ENCODE data around the gene SHC1.

The SHC1 gene

GRCh38 chr1:154975409-154976059, 5.0 kb upstream of the SHC1 start (continued):
- TF ChIP-seq AEBP2 (tag by site-specific recombination; IDR thresholded peaks at IDR 0.05; ENCODE audit: borderline replicate concordance) (no peak), CTCF (tag by site-specific recombination; IDR thresholded peaks at IDR 0.05) (no peak), ZNF274 (IDR thresholded peaks at IDR 0.05; ENCODE audit: low read length) (no peak), ZNF274 (tag by site-specific recombination; IDR thresholded peaks at IDR 0.05; ENCODE audit: borderline replicate concordance) (no peak), ZNF155 (tag by site-specific recombination; IDR thresholded peaks at IDR 0.05) (no peak), PRDM1 (tag by site-specific recombination; IDR thresholded peaks at IDR 0.05) (peak; percentile 85), EGR2 (tag by site-specific recombination; IDR thresholded peaks at IDR 0.05; ENCODE audit: low read depth) (peak; percentile 84), ZNF335 (tag by site-specific recombination; conservative IDR thresholded peaks at IDR 0.05) (no peak), SETDB1 (IDR thresholded peaks at IDR 0.05; ENCODE audit: insufficient read length, low read length) (no peak), ZNF10 (tag by site-specific recombination; IDR thresholded peaks at IDR 0.05) (no peak), KLF16 (tag by site-specific recombination; IDR thresholded peaks at IDR 0.05) (0 out of 2 replicates have a peak, but pooled peaks have one; percentile 15), ZNF211 (tag by site-specific recombination; IDR thresholded peaks at IDR 0.05; ENCODE audit: low read depth) (no peak), GFI1B (tag by site-specific recombination; IDR thresholded peaks at IDR 0.05) (no peak), ZNF423 (tag by site-specific recombination; IDR thresholded peaks at IDR 0.05) (no peak), MEIS1 (CRISPR knock-in tag; IDR thresholded peaks at IDR 0.05; ENCODE audit: borderline replicate concordance) (no peak), ZNF501 (tag by site-specific recombination; IDR thresholded peaks at IDR 0.05) (no peak), ZNF76 (tag by site-specific recombination; IDR thresholded peaks at IDR 0.05; ENCODE audit: borderline replicate concordance, low read depth) (peak; percentile 57), ZNF214 (tag by site-specific recombination; IDR thresholded peaks at IDR 0.05; ENCODE audit: borderline replicate concordance) (no peak), FEZF1 (tag by site-specific recombination; IDR thresholded peaks at IDR 0.05) (no peak), ZNF23 (tag by site-specific recombination; IDR thresholded peaks at IDR 0.05; ENCODE audit: borderline replicate concordance) (no peak), GLIS2 (tag by site-specific recombination; IDR thresholded peaks at IDR 0.05) (peak; percentile 32; the same call in 1 of the 2 replicates), ZFHX2 (tag by site-specific recombination; conservative IDR thresholded peaks at IDR 0.05) (peak; percentile 86), ZNF416 (tag by site-specific recombination; IDR thresholded peaks at IDR 0.05) (no peak), PATZ1 (tag by site-specific recombination; IDR thresholded peaks at IDR 0.05) (peak; percentile 29; the same call in 1 of the 2 replicates), ZFP37 (tag by site-specific recombination; IDR thresholded peaks at IDR 0.05) (no peak), ZNF704 (tag by site-specific recombination; IDR thresholded peaks at IDR 0.05) (no peak), PRDM4 (tag by site-specific recombination; IDR thresholded peaks at IDR 0.05) (no peak), ZNF174 (tag by site-specific recombination; IDR thresholded peaks at IDR 0.05) (no peak), ZNF580 (tag by site-specific recombination; IDR thresholded peaks at IDR 0.05) (no peak), ZNF341 (tag by site-specific recombination; IDR thresholded peaks at IDR 0.05; ENCODE audit: low read depth) (no peak), REPIN1 (tag by site-specific recombination; IDR thresholded peaks at IDR 0.05; ENCODE audit: low read depth) (no peak), ZNF514 (tag by site-specific recombination; IDR thresholded peaks at IDR 0.05) (no peak), ZNF112 (tag by site-specific recombination; IDR thresholded peaks at IDR 0.05) (no peak)

Data from HEK293 (cell line).